GM19397 (cell line): ENCODE measurements around the gene PARM1.
A peak's percentile ranks its signal among the peaks of the same experiment; 100 is the strongest.

Experiments used
- ATAC-seq: cut with Tn5 transposase; IDR thresholded peaks from one replicate; pipeline ENCODE4 v1.9.1; 2021; ENCODE audit warnings: mild to moderate bottlenecking, moderate library complexity; ENCODE audit not compliant: unreplicated experiment

The PARM1 gene

DNA sequence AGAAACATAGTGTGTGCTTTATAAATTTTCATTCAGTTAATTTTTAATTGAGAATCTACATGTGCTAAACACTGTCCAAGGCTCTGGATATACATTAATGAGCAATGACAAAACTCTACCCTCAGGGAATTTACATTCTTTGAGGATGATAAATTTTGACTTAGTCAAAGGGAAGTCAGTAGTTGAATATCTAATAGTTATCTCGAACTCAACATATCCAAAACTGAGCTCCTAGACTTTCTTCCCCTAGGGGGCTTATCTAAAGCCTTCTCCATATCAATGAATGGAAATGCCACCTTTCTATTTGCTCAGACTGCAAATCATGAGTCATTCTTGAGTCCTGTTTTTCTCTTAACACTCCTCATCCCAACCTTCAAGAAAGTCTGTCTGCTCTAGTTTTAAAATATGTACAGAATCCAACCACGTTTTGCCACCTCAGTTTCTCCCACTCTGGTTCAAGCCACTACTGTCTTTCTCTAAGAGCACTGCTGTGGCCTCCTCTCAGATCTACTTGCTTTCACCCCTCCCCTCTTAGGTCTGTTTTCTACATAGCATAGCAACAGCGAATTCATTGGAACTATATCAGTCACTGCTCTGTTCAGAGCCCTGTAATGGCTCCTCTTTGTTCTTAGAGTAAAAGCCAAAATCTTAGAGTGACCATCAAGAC lies 9.5 kb downstream of the PARM1 start:
- ATAC-seq: no peak

GRCh38 chr4:74942918-74943253 lies 10.0 kb downstream of the PARM1 start:
- ATAC-seq: no peak

DNA sequence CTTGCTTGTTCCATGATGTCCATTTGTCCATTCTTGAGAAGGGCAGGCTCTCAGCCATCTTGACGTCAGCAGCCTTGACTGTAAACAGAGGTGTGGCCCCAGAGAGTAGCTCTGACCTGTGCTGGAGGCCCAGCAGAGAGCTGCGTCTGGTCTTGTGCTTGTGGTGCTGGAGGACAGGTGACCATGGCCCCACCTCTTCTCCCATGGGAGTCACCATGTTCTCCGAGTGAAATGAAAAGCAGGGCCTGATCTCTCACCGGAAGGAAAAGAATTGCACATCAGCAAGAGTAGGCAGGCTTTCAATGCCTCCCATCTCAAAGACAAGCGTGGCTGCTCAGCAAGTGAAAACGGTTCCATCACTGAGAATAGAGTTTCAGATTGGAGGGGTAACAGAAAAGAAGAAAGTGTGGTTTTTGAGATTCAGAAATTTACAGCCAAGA lies 11.5 kb downstream of the PARM1 start:
- ATAC-seq: no peak

DNA sequence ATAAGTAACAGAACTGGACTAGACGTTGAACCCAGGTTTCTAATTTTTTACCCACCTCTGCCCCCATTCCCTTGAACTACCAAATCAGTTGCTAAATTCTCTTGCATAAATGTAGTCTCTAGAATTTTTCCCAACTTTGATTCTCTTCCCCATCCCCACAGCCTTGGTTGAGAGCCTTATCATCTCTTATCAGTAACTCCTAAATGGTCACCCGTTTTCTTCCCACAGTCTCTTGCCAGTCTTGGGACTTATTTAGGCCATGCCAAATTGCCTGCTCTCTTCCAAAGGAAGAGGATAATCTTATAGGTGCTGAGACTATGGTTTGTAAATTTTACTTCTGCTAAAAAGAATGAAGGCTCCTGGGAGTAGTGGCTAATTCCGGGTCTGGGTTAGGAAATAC lies 13.3 kb downstream of the PARM1 start:
- ATAC-seq: no peak

GRCh38 chr4:74947798-74948197 lies 14.9 kb downstream of the PARM1 start:
- ATAC-seq: no peak

DNA sequence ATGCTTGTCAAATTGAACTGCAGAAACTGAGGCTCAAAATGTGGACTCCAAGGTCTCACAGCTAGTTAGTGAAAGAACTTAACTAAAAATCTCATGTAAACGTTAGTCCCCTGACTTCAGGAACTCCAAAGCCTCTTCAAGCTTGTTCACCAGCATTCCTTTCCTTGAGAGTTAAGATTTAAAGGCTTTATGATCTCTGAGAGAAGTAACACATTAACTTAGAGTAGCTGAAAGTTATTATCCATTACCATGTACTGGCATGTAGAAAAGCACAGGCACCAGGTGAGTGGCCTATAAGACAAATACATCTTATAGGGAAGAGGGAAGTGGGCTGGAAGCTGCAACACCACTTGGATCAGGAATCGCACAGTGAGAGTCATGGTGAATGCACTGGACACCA lies 15.3 kb downstream of the PARM1 start:
- ATAC-seq: no peak

- no peak for ATAC-seq
These were observed 17.3 kb downstream of the PARM1 start for GRCh38 chr4:74950200-74950599.

DNA sequence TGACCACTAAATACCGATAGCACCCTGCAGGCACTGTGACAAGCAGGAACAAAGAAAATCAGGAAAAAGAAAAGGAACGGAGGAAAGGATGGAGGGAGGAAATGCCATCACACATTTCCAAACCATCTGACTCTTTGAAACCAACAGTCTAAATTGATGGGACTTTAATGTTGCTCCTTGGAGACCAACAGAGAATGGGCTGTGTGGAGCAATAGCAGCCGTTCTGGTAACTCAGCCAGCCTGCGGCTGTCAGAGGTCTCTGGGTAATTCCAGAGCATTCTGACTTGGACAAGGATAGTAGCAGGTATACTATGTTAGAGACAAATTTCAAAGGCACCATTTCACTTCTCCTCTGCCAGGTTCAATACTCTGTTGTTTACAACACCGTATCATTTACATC lies 18.0 kb downstream of the PARM1 start:
- no peak for ATAC-seq

GRCh38 chr4:74953647-74954046 lies 20.7 kb downstream of the PARM1 start:
- ATAC-seq: no peak

DNA sequence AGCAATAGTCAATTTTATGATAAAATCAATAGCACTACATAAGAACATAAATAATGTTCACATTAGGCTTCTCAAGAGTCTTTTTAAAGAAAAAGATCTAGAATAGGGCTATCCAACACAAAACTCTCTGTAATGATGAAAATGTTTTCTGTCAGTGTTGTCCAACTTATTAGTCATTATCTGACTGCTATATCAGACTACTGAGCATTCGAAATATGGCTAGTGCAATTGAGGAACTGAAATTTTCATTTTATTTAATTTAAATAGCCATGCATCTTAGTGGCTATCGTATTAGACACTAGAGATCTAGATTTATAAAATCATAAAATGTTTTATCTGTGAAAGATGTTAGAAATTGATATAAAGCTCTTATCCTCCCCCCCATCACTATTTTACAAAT lies 26.0 kb downstream of the PARM1 start:
- ATAC-seq: no peak

DNA sequence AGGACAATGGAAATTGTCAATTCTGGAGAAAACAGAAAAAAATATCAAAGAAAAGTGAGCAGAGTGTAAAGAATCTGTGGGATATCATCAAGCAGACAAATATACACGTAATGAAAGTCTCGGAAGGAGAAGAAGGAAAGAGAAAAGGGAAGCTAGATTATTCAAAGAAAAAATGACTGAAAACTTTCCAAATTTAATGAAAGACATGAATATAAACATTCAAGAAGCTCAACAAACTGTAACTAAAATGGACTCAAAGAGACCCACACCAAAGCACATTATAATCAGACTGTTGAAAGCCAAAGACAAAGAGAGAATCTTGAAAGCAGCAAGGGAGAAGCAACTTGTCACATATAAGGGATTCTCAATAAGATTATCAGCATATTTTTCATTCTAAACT lies 28.3 kb downstream of the PARM1 start:
- ATAC-seq: no peak

GRCh38 chr4:74962584-74962983 lies 29.7 kb downstream of the PARM1 start:
- no peak for ATAC-seq

DNA sequence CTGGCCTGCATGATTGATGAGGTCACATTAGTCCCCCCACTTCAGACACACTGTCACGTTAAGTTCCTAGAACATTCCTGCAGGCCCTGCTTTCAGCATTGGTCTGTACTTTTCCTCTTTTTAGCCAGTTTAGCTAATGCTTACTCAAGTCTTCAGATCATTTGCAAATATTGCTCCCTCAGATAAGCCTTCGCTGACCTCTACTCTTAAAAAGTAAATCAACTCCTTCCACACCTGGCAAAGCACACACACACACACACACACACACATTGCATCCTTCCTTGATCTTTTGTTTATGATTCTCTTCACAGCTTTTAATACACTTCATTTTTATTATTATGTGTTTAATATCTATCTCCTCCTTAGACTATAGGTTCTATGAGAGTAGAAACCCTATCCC lies 31.4 kb downstream of the PARM1 start:
- no peak for ATAC-seq

DNA sequence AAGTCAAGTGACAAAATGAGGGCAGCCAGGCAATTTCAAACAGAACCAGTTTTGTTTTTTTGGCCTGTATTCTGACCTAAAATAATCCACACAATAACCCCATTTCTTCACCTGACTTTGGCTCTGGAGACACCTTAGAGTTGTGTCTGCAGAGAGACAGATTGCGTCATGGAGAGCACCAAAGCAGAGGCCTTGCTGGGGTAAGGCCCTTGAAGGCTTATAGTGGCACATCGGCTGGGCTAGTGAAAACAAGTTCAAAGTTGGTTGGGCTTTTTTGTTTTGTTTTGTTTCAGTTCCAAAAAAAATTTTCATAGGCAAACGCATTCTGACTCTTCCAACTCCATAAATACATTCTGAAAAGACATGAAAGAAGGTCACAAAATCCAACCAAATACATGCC lies 34.4 kb downstream of the PARM1 start:
- no peak for ATAC-seq

DNA sequence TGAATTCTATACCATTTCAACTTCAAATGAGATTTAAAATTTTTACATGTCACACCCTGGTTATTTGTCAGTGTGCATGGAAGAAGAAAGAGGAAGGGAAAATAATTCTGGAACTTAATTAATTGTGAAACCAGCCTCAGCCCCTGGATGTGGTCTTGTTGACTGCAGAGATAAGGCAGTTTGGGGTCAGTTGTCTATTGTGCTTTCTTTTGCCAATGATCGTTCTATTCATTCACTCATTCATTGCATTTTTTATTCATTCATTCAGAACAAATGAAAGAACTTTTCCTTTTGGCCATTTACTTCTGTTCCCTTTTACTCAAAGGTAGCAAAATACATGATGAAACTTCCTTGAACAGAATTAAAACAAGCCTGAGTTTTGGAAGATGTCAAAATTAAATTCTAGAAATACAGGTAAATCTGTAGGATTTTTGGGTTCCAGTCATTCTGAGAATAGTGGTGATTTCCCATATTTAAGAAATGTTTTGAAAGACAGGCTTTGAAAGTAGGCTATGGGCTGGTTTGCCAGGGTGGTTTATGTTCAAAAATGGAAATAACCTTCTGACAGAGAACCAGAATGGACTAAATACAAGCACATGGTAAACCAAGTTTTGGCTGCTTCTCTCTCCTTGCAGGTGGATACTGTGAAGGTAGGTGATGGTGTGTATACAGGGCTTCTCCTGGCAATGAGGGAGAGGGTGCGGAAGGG lies 35.7 kb downstream of the PARM1 start:
- peak; percentile 62 for ATAC-seq

DNA sequence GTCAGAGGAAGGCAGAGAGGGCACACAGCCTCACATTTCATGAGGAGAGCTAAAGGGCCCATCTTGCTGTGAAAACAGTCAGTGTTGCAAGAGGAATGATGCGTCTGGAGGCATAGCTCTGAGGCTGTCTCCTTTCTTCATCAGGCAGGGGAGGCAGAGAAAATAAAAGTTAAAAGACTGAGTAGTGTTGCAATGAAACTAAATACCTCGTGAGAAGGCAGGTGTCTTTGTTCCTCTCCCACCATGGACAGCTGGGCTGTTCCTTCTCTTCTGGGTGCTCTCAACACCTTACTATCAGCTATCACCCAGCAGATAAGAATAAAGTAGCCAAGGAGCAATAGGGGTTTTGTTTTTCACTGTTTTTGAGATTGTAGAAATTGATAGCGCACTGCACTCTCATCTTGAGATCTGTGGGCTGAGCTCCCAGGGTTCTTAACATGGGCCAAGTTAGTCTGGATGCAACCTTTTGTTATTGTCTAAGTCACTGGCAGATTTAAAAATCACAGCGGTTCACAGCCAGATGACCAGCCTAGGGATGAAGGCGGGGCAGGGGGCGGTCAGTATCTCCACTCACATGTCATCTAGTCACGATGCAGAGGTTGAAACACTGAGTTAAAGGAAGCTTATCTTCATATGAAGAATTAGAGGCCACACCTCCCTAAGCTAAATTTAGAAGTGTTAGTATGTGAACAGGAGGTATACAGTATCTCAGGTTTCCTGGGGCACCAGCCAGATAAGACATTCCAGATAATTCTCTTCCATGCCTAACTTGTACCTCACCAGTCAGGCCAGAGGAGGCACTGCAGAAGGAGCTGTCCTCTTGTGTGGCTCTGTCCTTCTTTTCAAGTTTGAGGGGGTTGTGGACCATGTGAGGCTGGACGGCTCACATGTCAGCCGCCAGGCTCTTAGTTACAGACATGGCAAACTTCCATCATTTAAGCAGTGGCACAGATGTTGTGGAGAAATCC lies 36.9 kb downstream of the PARM1 start:
- no peak for ATAC-seq

DNA sequence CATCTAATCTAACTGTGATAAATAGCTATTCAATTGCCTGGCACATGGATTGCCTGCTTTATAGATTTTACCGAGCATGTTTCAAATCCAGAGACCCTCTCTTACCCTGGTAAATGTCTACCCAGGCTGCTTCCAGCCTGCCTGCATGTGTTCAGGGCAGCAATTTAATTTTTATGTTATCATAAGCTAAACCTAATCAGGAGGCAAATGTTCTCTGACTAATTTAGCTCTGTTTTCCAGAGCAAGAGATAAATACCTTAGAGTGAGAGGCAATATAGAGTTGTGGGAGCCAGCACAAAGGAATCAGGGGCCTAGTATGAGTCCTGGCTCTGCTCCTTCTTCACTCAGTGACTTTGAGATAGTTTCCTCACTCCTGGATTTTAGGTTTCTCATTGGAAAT lies 37.7 kb downstream of the PARM1 start:
- ATAC-seq: no peak

DNA sequence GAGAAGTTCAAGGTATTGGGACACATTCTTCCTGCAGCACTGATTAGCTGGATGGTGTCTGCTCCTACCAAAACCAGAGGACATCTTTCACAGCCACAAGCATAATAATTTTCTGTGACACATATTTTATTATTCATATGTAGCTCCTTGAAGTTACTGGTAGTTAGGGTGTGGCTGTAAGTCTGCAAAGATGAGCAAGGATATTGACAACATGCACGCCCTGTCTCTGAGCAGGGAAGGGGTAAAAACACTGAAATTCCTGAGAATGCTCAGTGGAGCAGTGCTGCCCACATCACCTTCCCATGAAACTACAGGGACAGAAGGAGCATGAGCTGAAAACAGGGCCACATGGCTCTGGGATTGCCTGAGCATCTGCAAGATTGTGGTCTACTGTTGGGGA lies 38.9 kb downstream of the PARM1 start:
- ATAC-seq: no peak

DNA sequence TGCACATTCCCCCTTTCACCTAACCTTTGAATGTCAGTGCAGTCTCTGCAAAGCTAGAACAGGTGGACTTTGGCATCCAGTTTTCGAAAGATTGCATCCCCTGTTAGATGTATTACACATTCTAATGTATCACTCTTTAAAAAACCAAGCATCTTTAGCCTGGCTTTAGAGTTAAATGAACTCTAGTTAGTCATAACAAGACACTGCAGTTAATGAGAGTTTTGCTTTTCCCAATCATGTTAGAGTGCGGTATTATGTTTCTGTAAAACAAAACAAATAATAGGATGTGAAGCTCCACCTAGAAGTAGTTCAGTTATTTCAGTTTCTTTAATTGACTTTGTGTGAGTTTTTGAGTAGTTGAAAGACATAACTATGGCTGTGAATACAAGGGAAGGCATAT lies 42.2 kb downstream of the PARM1 start:
- ATAC-seq: no peak

DNA sequence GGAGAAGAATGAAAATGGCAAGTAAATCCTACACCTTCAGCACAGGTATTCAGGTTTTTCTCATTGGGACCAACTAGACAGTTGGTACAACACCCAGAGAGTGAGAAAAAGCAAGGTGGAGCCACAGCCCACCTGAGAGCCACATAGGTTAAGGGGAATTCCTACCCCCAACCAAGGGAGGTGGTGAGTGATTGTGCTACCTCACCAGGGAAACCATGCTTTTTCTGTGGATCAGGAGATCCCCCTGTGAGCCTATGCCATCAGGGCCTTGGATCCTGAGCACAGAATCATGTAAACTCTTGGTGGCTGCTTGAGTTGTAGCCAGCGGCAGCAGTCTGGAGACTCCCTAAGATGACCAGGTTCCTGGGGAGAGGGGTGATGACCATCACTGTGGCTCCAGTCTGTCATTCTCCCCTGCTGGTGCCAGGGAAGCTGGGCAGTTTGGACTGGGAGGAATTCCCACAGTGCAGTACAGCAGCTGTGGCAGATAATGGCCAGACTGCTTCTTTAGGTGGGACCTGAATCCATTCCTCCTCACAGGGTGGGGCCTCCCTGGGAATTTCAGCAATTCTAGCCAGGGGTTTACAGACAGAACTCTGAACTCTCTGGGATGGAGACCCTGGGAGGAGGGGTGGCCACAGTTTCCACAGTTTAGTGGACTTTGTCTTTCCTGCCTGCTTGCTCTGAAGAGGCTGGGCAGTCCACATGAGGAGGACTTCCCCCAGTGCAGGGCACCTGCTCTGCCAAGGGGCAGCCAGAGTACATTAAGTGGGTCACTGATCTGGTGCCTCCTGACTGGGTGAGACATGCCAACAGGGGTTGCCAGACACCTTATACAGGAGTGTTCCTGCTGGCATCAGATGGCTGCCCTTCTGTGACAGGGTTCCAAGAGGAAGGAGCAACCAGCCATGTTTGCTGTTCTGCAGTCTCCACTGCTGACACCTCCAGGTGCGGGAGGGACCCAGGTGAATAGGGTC lies 43.2 kb downstream of the PARM1 start:
- ATAC-seq: no peak
